Stimulated activated CD8-positive, alpha-beta memory T cell treated with anti-CD3 and anti-CD28 coated beads, Interleukin-7, amount 100 ng/mL, for 4 hours (primary cell): Measurements from ENCODE around the gene JAG1.

Experiments
- DNase-seq, 2 donors: peaks; one replicate each; pipeline ENCODE4 v3.0.0-alpha.2; 2020; ENCODE audit warnings: low read depth in 2 of 2

The JAG1 gene

DNA sequence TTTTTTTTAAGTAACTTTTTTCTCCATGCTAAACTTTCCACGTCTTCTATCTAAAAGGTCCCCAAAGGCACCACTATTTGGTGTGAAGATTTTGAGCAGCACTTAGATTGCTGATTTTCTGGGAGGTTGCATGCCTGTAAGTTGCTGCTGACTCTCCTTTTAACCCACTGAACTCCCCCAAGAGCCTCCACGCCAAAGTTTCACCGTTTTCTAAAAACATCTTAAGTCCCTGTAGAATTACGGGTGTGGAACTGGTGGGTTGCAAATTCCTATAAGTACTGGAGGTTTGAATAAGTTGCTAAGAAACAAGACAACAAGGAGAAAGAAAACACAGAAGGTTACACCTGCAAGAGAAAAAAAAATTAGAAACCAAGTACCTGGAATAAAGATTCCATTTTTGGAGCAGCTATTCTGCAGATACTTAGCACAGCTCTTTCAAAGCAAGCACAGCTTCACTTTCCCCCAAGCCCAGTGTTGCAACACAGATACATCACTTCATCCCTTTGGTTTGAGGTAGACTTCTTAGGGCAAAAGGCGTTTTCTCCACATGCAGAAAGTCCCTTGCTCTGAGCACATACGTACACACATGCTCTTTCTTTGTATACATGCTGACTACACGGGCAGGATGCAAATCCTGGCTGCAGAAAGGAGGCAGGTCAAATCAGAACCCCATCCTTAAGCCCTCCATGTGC, 5.0 kb downstream of the JAG1 start:
- no peak for DNase-seq

GRCh38 chr20:10667560-10668167, 6.1 kb downstream of the JAG1 start:
- no peak for DNase-seq

- DNase-seq, result no peak
Measured at GRCh38 chr20:10667077-10667401, 6.8 kb downstream of the JAG1 start.

DNA sequence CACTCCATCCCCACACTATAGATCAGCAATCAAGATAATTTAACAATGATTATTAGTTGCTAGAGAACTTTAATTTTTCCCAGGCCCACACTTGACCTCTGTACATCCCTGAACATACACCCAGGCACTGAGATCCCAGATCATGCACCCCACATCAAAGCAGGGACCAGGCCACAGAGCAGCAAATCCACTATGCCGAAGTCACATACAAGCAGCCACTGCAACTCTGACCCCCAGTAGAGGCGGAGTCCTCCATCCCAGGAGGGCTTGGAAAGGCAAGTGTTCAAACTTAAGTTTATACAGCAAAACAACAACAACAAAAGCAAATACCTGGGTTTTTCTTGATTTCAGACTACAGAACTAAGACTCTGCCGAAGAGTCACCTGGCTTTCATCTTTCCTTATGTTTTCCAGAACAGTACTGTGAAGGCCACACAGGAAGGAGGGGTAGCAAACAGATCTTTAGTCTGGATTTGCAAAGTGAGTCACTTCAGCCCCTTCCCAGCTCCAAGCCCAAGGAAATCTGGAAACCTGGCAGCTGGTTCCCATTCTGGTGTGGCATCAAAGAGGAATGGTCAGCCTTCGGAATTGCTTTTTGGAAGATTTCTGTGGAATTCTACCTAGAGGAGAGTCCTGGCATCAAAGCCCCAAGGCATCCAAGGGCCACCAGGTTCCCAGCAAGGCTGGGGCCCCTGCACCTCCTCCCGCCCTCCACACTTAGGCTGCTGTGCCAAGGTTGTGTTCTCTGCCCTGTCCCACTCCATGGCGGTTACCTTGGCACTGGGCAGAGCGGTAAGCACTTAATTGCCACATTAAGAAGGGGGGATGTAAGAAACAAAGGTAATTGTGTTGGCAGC, 7.3 kb downstream of the JAG1 start:
- DNase-seq, result no peak

DNA sequence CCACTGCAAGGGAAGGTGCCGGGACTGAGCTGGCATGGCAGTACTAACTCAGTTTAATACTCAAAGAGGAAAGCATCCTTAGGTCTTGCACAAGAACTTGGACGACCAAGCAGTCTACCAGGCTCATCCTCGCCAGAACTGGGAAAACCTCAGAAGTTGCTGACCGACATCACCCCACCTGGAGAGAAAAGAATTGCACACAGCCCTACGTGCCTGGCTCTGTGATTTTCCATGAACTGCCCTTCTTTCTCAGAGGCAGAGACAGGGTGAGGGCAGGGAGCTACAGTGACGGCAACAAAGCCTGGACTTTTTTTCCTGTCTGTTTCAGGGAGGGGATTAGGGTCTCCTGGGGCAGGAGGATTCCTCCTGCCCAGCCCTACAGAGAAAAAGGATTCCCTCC, 8.0 kb downstream of the JAG1 start:
- DNase-seq, result no peak

- DNase-seq, result no peak
Measured at GRCh38 chr20:10665027-10665561, 8.7 kb downstream of the JAG1 start.

- no peak for DNase-seq
Measured at GRCh38 chr20:10663756-10664155, 10.0 kb downstream of the JAG1 start.

DNA sequence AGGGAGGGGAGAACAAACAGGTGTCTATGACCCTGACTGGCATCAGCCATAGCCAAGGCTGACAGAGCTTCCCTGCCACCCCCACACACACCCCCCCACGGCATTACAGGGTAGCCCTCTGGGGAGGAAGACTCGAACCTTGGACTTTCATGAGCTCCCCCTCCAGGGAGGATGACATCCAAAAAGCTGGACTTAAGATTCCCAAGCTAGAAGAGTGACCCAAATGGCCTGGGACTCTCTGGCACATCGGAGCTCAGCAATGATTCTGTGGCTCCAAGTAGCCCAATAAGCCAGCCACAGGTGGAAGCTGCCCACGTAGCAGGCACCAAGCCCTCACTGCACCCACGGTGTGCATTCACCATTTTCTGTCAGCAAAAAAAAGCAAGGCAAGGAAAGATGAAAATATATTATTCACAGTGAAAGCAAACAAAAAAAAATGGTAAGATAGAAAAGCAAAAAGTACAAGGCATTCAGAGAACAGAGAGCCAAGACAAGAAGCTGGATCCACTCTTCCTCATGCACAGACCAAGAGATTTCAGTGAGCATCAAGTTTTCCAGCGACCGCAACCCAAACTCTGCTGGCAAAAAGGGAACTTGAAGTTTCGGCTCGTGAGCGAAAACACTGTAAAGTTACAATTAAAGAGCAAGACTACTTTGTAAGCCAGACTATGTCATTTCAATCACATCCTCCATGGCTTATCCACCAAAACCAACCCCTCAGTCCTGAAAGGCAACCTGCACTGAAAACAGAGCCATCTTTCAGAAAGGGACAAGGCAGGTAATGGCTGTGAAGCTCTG, 10.9 kb downstream of the JAG1 start:
- DNase-seq, result no peak

- no peak for DNase-seq
Measured at GRCh38 chr20:10662151-10662550, 11.6 kb downstream of the JAG1 start.

- no peak for DNase-seq
Measured at GRCh38 chr20:10661261-10661660, 12.5 kb downstream of the JAG1 start.

- no peak for DNase-seq
Measured at GRCh38 chr20:10660661-10661060, 13.1 kb downstream of the JAG1 start.

GRCh38 chr20:10659651-10660601, 13.9 kb downstream of the JAG1 start:
- DNase-seq, result no peak

DNA sequence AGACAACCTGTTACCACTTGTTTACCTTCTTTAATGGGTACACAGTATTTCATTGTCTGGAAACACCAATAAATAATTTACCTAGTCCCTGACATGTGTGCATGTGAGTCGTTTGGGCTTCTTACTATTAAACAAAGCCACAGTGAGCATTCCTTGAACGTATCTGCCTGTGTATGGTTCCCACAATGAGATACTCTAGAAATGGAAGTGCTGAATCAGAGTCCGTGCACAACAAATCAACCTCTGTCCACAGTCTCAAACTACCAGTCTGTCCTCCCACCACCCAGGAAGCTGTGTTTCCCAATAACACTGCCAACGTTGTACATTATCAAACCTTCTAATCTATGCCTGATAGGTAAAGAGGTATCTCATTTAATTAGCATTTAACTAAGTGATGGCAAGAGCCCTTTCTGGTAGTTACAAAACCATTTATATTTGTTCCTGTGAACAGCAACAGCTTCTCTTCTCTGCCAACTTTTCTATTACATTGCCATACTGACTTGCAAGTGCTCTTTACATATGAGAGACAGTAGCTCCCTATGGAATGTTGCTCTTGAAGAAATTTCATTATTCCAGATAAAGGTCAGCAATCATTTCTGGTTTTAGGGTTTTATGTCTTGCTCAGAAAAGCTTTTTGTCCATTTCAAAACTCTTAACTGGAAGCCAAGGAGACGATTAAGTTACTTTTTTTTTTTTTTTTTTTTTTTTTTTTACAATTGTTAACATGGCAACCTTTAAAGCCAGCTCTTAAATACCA, 14.7 kb downstream of the JAG1 start:
- DNase-seq, result no peak

- DNase-seq, result no peak
Measured at GRCh38 chr20:10658051-10658823, 15.6 kb downstream of the JAG1 start.

GRCh38 chr20:10657453-10657852, 16.3 kb downstream of the JAG1 start:
- no peak for DNase-seq

DNA sequence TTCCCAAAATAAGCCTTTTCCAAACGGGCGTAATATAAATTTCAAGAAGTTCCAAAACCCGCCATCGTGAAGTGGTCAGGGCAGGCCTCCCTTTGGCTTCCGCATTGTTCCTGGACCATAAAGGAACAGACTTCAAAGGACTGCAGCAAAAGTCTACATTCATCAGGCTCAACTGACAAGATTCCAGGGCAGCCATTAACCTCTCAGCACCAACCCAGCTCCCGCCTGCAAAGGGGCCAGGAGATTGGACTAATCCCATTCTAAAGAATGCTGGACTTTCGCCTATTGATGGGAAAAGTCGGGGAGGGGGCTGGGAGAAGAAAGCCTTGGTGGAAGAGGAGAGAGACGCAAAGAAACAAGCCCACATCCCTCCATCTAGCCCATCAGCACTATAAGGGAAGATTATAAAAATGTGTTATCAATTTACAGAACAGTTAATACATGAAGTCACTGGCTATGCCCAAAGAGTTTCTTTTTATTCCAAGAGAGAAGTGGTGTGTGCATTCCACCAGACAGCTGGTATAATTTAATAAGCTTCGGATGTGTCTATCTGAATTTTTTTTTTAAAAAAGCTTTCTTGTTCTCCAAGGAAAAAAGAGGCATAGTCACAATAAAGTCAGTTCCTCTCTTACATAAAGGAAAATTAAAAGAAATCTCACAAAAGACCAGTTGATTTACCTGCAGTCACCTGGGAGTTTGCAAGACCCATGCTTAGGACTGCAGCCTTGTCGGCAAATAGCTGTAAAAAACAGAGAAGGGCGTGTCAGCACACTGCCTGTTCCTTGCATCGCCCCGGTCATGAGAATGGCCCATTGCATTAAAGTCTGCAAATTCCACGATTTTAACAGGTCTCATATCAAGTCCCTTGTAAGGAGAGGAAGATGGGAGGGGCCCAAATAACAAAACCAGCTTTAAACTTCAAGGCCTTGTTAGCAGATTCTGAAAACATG, 17.8 kb downstream of the JAG1 start:
- no peak for DNase-seq

GRCh38 chr20:10654630-10655029, 19.2 kb downstream of the JAG1 start:
- DNase-seq, result no peak

- DNase-seq, result no peak
Measured at GRCh38 chr20:10654250-10654610, 19.6 kb downstream of the JAG1 start.
